Activated T-helper 2 cell treated with anti-CD3 and anti-CD28 coated beads, Interferon-gamma antibody, Interleukin-2, Interleukin-4, amounts not matched to agents 10 μg/mL and 5 μg/mL and 100 μg/mL, durations not matched to agents 14 hours and 24 hours and 36 hours (primary cell): ENCODE measurements around the gene PIEZO2. TPM values are rescaled to one million over a fixed set of nuclear protein-coding genes. Genes with fewer than 3 reads are reported as not detected.

ENCODE experiments used
- DNase-seq: peaks from one replicate; pipeline ENCODE4 v3.0.0; 2021; ENCODE audit warnings: low spot score
- H3K27ac Mint-ChIP-seq: one replicate; pipeline ENCODE4 v1.8.0; 2021; ENCODE audit warnings: mixed read lengths
- H3K27me3 Mint-ChIP-seq: one replicate; pipeline ENCODE4 v1.8.0; 2021; ENCODE audit warnings: low read depth, mixed read lengths
- H3K36me3 Mint-ChIP-seq: one replicate; pipeline ENCODE4 v1.8.0; 2021; ENCODE audit warnings: low read depth, mixed read lengths
- H3K4me1 Mint-ChIP-seq: one replicate; pipeline ENCODE4 v1.8.0; 2021; ENCODE audit warnings: low read depth, mixed read lengths
- H3K4me3 Mint-ChIP-seq: one replicate; pipeline ENCODE4 v1.8.0; 2021; ENCODE audit warnings: low read depth, mild to moderate bottlenecking, moderate library complexity, mixed read lengths
- H3K9me3 Mint-ChIP-seq: one replicate; pipeline ENCODE4 v1.8.0; 2021; ENCODE audit warnings: mixed read lengths
- intact Hi-C: fragments of 100-400 bp; cut with micrococcal nuclease; formaldehyde crosslinking; loops from one replicate; pipeline ENCODE4 v1.15.1; 2023
- total RNA-seq: library from RNA; stranded (reverse); gene quantifications from 2 replicates; pipeline ENCODE4 v1.2.3, GENCODE V29; 2022

PIEZO2 gene
- total RNA-seq, 1 donor from 2014 or later = not detected

GRCh38 chr18:10743766-10744165 lies 405.6 kb downstream of the PIEZO2 start:
- Mint-ChIP-seq H3K27me3 (no peaks in the 10 kb centered on the region), H3K4me3 (no peak overlapping the region), H3K36me3 (no peaks in the 10 kb centered on the region), H3K27ac (no peak overlapping the region), H3K9me3 (no peaks in the 10 kb centered on the region), H3K4me1 (no peaks in the 10 kb centered on the region)
- intact Hi-C loops = no loop called here
- no peak for DNase-seq

- H3K27me3 Mint-ChIP-seq = no peaks in the 10 kb centered on the region
- H3K4me1 Mint-ChIP-seq = no peaks in the 10 kb centered on the region
- no peak overlapping the region for H3K27ac Mint-ChIP-seq
- H3K36me3 Mint-ChIP-seq = no peaks in the 10 kb centered on the region
- no peak overlapping the region for H3K4me3 Mint-ChIP-seq
- no peaks in the 10 kb centered on the region for H3K9me3 Mint-ChIP-seq
- intact Hi-C loops = no loop called here
- DNase-seq = no peak
These were observed 410.2 kb downstream of the PIEZO2 start for GRCh38 chr18:10739152-10739551.

- no peak for DNase-seq
- no peaks in the 10 kb centered on the region for H3K36me3 Mint-ChIP-seq
- no peaks in the 10 kb centered on the region for H3K4me1 Mint-ChIP-seq
- H3K27me3 Mint-ChIP-seq = peaks cover 4% of the 10 kb centered on the region
- no peak overlapping the region for H3K27ac Mint-ChIP-seq
- H3K9me3 Mint-ChIP-seq = no peaks in the 10 kb centered on the region
- intact Hi-C loops = no loop called here
- no peak overlapping the region for H3K4me3 Mint-ChIP-seq
These were observed 412.4 kb downstream of the PIEZO2 start for GRCh38 chr18:10736984-10737383.

- Mint-ChIP-seq H3K36me3 (no peaks in the 10 kb centered on the region), H3K4me1 (no peaks in the 10 kb centered on the region), H3K27ac (no peak overlapping the region), H3K4me3 (no peak overlapping the region), H3K27me3 (peaks cover 4% of the 10 kb centered on the region), H3K9me3 (no peaks in the 10 kb centered on the region)
- intact Hi-C loops = no loop called here
- DNase-seq = no peak
These were observed 416.4 kb downstream of the PIEZO2 start for GRCh38 chr18:10732990-10733389.

- H3K4me3 Mint-ChIP-seq = no peak overlapping the region
- no peaks in the 10 kb centered on the region for H3K9me3 Mint-ChIP-seq
- no peak overlapping the region for H3K27ac Mint-ChIP-seq
- no peaks in the 10 kb centered on the region for H3K27me3 Mint-ChIP-seq
- H3K4me1 Mint-ChIP-seq = no peaks in the 10 kb centered on the region
- no peaks in the 10 kb centered on the region for H3K36me3 Mint-ChIP-seq
- no peak for DNase-seq
- intact Hi-C loops = no loop called here
These were observed 421.9 kb downstream of the PIEZO2 start for GRCh38 chr18:10727477-10727876.

GRCh38 chr18:10726198-10727068 lies 422.9 kb downstream of the PIEZO2 start:
- no peak overlapping the region for H3K4me3 Mint-ChIP-seq
- no peaks in the 10 kb centered on the region for H3K9me3 Mint-ChIP-seq
- no peak for DNase-seq
- no peak overlapping the region for H3K27ac Mint-ChIP-seq
- H3K27me3 Mint-ChIP-seq = no peaks in the 10 kb centered on the region
- H3K36me3 Mint-ChIP-seq = no peaks in the 10 kb centered on the region
- no peaks in the 10 kb centered on the region for H3K4me1 Mint-ChIP-seq
- intact Hi-C loops = no loop called here

- H3K27ac Mint-ChIP-seq = no peak overlapping the region
- H3K27me3 Mint-ChIP-seq = no peaks in the 10 kb centered on the region
- DNase-seq = no peak
- no peaks in the 10 kb centered on the region for H3K9me3 Mint-ChIP-seq
- no peak overlapping the region for H3K4me3 Mint-ChIP-seq
- H3K4me1 Mint-ChIP-seq = no peaks in the 10 kb centered on the region
- intact Hi-C loops = no loop called here
- no peaks in the 10 kb centered on the region for H3K36me3 Mint-ChIP-seq
These were observed 424.7 kb downstream of the PIEZO2 start for GRCh38 chr18:10724666-10725065.

GRCh38 chr18:10723496-10723895 lies 425.9 kb downstream of the PIEZO2 start:
- H3K36me3 Mint-ChIP-seq = no peaks in the 10 kb centered on the region
- no peaks in the 10 kb centered on the region for H3K27me3 Mint-ChIP-seq
- no peaks in the 10 kb centered on the region for H3K9me3 Mint-ChIP-seq
- no peaks in the 10 kb centered on the region for H3K4me1 Mint-ChIP-seq
- intact Hi-C loops = no loop called here
- H3K27ac Mint-ChIP-seq = no peak overlapping the region
- no peak for DNase-seq
- no peak overlapping the region for H3K4me3 Mint-ChIP-seq

GRCh38 chr18:10718809-10719208 lies 430.6 kb downstream of the PIEZO2 start:
- Mint-ChIP-seq H3K27ac (no peak overlapping the region), H3K27me3 (no peaks in the 10 kb centered on the region), H3K9me3 (no peaks in the 10 kb centered on the region), H3K36me3 (no peaks in the 10 kb centered on the region), H3K4me1 (no peaks in the 10 kb centered on the region), H3K4me3 (no peak overlapping the region)
- intact Hi-C loops = no loop called here
- DNase-seq = no peak

- peaks cover 7% of the 10 kb centered on the region for H3K27me3 Mint-ChIP-seq
- H3K27ac Mint-ChIP-seq = no peak overlapping the region
- H3K36me3 Mint-ChIP-seq = no peaks in the 10 kb centered on the region
- no peaks in the 10 kb centered on the region for H3K9me3 Mint-ChIP-seq
- no peaks in the 10 kb centered on the region for H3K4me1 Mint-ChIP-seq
- DNase-seq = no peak
- intact Hi-C loops = no loop called here
- no peak overlapping the region for H3K4me3 Mint-ChIP-seq
These were observed 433.6 kb downstream of the PIEZO2 start for GRCh38 chr18:10715791-10716190.

GRCh38 chr18:10713409-10713808 lies 436.0 kb downstream of the PIEZO2 start:
- intact Hi-C loops = no loop called here
- Mint-ChIP-seq H3K9me3 (no peaks in the 10 kb centered on the region), H3K4me1 (no peaks in the 10 kb centered on the region), H3K36me3 (no peaks in the 10 kb centered on the region), H3K27me3 (peaks cover 7% of the 10 kb centered on the region), H3K27ac (no peak overlapping the region), H3K4me3 (no peak overlapping the region)
- DNase-seq = no peak

- peaks cover 2% of the 10 kb centered on the region for H3K27me3 Mint-ChIP-seq
- no peaks in the 10 kb centered on the region for H3K9me3 Mint-ChIP-seq
- H3K4me3 Mint-ChIP-seq = no peak overlapping the region
- H3K36me3 Mint-ChIP-seq = no peaks in the 10 kb centered on the region
- intact Hi-C loops = no loop called here
- no peak overlapping the region for H3K27ac Mint-ChIP-seq
- H3K4me1 Mint-ChIP-seq = no peaks in the 10 kb centered on the region
- DNase-seq = no peak
These were observed 442.1 kb downstream of the PIEZO2 start for GRCh38 chr18:10707294-10707693.

- no peak overlapping the region for H3K4me3 Mint-ChIP-seq
- H3K36me3 Mint-ChIP-seq = no peaks in the 10 kb centered on the region
- DNase-seq = no peak
- H3K27ac Mint-ChIP-seq = no peak overlapping the region
- intact Hi-C loops = no loop called here
- no peaks in the 10 kb centered on the region for H3K4me1 Mint-ChIP-seq
- no peaks in the 10 kb centered on the region for H3K27me3 Mint-ChIP-seq
- no peaks in the 10 kb centered on the region for H3K9me3 Mint-ChIP-seq
These were observed 443.6 kb downstream of the PIEZO2 start for GRCh38 chr18:10705786-10706185.
